Ovary (tissue), 3 donors: ENCODE measurements around the gene DCUN1D4.

Experiments
- CTCF ChIP-seq, 3 donors: fragments of 450-650 bp in 2 of 3; fragments of 200-600 bp in 1 of 3; IDR thresholded peaks; one replicate each; pipeline versions ENCODE4 v1.5.1 to v1.8.0; 2016 to 2022; ENCODE audit warnings: antibody characterized with exemption in 3 of 3, mild to moderate bottlenecking in 1 of 3
- EP300 ChIP-seq: sonication (generic); formaldehyde crosslinking; IDR thresholded peaks from one replicate; pipeline ENCODE4 v1.6.1; 2017; ENCODE audit warnings: antibody characterized with exemption
- POLR2A ChIP-seq: fragments of 450-650 bp; IDR thresholded peaks from one replicate; pipeline ENCODE4 v1.6.1; 2017; ENCODE audit warnings: antibody characterized with exemption, mild to moderate bottlenecking, moderate library complexity
- donor health status: DM: no; HTN: no; CAD: no.

- TF ChIP-seq CTCF (IDR thresholded peaks at IDR 0.05) (no peak), POLR2A (no peak), EP300 (no peak)
Measured at GRCh38 chr4:51862199-51862598, 19.2 kb downstream of the DCUN1D4 start.
